Liver (tissue), 3 donors: ENCODE measurements around the gene SOSTDC1.

Source experiments
- GABPA ChIP-seq, 2 donors: IDR thresholded peaks in 1 of 2; conservative IDR thresholded peaks in 1 of 2; 2 replicates each; pipeline ENCODE4 v1.6.1; 2016; ENCODE audit warnings: antibody characterized with exemption in 2 of 2, mild to moderate bottlenecking in 1 of 2, moderate library complexity in 1 of 2
- RAD21 ChIP-seq, 2 donors: IDR thresholded peaks; 2 replicates each; pipeline ENCODE4 v1.6.1; 2016; ENCODE audit warnings: antibody characterized with exemption in 2 of 2, mild to moderate bottlenecking in 2 of 2
- TF ChIP-seq, protein P1 (sequence below): IDR thresholded peaks from 2 replicates; pipeline ENCODE4 v1.6.1; 2016; ENCODE audit warnings: antibody characterized with exemption
- TF ChIP-seq, protein P2 (sequence below): IDR thresholded peaks from 2 replicates; pipeline ENCODE4 v1.6.1; 2016; ENCODE audit warnings: antibody characterized with exemption, mild to moderate bottlenecking
- TF ChIP-seq, protein P3 (sequence below): fragments of 150-350 bp; IDR thresholded peaks from 2 replicates; pipeline ENCODE4 v1.5.1; 2017; ENCODE audit warnings: improper control_type of control experiment, low read depth, low read length; ENCODE audit not compliant: missing input control
- donor health status: healthy.
- donor health status: healthy.

DNA sequence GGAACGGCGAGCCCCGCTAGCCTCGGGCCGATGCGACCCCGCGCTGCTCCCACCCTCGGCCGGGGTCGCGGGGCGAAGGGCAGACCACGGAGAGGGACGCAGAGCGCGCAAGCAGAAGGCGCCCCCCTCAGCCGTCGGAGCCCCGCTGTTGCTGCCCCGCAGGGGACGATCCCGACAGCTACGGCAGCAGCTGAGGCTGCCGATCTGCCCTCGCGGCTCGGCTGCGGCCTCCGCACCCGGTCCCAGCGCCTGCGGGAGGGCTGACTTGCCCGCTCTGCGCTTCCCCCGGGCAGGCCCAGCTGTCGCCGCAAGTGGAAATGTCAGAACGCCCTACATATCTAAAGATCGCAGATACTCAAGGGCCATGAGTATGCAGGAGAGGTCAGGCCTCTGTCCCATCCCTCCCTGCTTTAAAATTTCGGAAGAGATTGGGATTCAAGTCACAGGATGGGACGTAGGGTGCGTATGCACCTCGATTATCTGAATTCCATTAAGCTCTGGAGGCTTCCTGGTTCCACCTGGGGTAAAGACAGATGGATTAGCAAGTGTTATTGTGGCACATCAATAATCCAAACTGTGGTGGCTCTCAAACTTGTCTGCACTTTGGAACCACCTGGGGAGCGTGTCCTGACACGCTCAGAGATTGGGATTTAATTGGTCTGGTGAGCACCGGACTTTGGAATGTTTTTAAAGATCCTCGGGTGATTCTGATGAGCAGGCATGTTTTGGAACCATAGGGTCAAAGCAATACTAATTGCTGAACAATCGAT is 44.0 kb downstream of the SOSTDC1 start, which contains the start of gene CRPPA:
- TF ChIP-seq, protein P1, sequence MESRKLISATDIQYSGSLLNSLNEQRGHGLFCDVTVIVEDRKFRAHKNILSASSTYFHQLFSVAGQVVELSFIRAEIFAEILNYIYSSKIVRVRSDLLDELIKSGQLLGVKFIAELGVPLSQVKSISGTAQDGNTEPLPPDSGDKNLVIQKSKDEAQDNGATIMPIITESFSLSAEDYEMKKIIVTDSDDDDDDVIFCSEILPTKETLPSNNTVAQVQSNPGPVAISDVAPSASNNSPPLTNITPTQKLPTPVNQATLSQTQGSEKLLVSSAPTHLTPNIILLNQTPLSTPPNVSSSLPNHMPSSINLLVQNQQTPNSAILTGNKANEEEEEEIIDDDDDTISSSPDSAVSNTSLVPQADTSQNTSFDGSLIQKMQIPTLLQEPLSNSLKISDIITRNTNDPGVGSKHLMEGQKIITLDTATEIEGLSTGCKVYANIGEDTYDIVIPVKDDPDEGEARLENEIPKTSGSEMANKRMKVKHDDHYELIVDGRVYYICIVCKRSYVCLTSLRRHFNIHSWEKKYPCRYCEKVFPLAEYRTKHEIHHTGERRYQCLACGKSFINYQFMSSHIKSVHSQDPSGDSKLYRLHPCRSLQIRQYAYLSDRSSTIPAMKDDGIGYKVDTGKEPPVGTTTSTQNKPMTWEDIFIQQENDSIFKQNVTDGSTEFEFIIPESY, result peak; percentile 89
- TF ChIP-seq GABPA (IDR thresholded peaks at IDR 0.05 in 1 of 2, conservative IDR thresholded peaks at IDR 0.05 in 1 of 2), result no peak
- TF ChIP-seq, protein P2, sequence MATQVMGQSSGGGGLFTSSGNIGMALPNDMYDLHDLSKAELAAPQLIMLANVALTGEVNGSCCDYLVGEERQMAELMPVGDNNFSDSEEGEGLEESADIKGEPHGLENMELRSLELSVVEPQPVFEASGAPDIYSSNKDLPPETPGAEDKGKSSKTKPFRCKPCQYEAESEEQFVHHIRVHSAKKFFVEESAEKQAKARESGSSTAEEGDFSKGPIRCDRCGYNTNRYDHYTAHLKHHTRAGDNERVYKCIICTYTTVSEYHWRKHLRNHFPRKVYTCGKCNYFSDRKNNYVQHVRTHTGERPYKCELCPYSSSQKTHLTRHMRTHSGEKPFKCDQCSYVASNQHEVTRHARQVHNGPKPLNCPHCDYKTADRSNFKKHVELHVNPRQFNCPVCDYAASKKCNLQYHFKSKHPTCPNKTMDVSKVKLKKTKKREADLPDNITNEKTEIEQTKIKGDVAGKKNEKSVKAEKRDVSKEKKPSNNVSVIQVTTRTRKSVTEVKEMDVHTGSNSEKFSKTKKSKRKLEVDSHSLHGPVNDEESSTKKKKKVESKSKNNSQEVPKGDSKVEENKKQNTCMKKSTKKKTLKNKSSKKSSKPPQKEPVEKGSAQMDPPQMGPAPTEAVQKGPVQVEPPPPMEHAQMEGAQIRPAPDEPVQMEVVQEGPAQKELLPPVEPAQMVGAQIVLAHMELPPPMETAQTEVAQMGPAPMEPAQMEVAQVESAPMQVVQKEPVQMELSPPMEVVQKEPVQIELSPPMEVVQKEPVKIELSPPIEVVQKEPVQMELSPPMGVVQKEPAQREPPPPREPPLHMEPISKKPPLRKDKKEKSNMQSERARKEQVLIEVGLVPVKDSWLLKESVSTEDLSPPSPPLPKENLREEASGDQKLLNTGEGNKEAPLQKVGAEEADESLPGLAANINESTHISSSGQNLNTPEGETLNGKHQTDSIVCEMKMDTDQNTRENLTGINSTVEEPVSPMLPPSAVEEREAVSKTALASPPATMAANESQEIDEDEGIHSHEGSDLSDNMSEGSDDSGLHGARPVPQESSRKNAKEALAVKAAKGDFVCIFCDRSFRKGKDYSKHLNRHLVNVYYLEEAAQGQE, result peak; percentile 89
- TF ChIP-seq, protein P3, sequence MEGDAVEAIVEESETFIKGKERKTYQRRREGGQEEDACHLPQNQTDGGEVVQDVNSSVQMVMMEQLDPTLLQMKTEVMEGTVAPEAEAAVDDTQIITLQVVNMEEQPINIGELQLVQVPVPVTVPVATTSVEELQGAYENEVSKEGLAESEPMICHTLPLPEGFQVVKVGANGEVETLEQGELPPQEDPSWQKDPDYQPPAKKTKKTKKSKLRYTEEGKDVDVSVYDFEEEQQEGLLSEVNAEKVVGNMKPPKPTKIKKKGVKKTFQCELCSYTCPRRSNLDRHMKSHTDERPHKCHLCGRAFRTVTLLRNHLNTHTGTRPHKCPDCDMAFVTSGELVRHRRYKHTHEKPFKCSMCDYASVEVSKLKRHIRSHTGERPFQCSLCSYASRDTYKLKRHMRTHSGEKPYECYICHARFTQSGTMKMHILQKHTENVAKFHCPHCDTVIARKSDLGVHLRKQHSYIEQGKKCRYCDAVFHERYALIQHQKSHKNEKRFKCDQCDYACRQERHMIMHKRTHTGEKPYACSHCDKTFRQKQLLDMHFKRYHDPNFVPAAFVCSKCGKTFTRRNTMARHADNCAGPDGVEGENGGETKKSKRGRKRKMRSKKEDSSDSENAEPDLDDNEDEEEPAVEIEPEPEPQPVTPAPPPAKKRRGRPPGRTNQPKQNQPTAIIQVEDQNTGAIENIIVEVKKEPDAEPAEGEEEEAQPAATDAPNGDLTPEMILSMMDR, result no peak
- peak in 1 of 2 donors; percentile 8 for TF ChIP-seq RAD21 (IDR thresholded peaks at IDR 0.05)
